ENCODE data around the gene SYDE1.

Gene SYDE1

DNA sequence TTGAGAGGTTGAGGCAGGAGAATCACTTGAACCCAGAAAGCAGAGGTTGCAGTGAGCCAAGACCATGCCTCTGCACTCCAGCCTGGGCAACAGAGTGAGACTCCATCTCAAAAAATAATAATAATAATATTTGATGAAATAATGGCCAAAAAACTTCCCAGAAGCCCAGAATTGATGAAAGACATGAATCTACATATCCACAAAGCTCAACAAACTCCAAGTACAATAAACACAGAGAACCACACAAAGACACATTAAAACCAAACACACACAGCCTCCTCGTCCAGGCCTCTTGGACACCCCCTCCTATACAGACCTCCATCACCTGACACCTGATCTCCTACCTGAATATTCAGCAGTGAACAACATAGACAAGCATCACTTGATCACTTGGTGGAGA lies 3.2 kb upstream of the SYDE1 start:
- Histone ChIP-seq H2BK120ac (ENCODE audit: low read depth, low read length) (no peak overlapping the region), H3K27ac (ENCODE audit: low read length, poor library complexity, severe bottlenecking) (no peak overlapping the region), H4K91ac (ENCODE audit: low read length) (no peak overlapping the region), H3K79me1 (replicated peaks; ENCODE audit: low read length, poor library complexity, severe bottlenecking) (no peaks in the 10 kb centered on the region), H3K4ac (ENCODE audit: low read depth in 1 of 2, low read length in 2 of 2) (no peak overlapping the region), H3K36me3 (ENCODE audit: control insufficient read depth in 1 of 2, insufficient read depth in 2 of 2, low read depth in 1 of 2, low read length in 2 of 2) (peaks cover 0 to 3% of the 10 kb centered on the region in 2 experiments), H3K4me1 (ENCODE audit: control insufficient read depth, insufficient read depth, low read depth, low read length) (peaks cover 9% of the 10 kb centered on the region), H3K14ac (ENCODE audit: low read length in 2 of 2) (no peak overlapping the region), H3K23ac (ENCODE audit: low read length in 2 of 2) (no peak overlapping the region), H3K18ac (ENCODE audit: low read depth in 1 of 2, low read length in 2 of 2) (no peak overlapping the region), H3K9me3 (ENCODE audit: control insufficient read depth, low read length) (peaks cover 17% of the 10 kb centered on the region), H2BK15ac (ENCODE audit: low read depth, poor library complexity, severe bottlenecking) (no peak overlapping the region), H4K8ac (ENCODE audit: low read length) (no peak overlapping the region), H3K4me3 (ENCODE audit: insufficient read depth in 1 of 2, low read depth in 1 of 2, low read length in 2 of 2) (no peak overlapping the region), H2AK5ac (ENCODE audit: low read length, severe bottlenecking) (no peak overlapping the region), H2BK5ac (ENCODE audit: low read depth, low read length, poor library complexity, severe bottlenecking) (no peak overlapping the region), H2BK12ac (ENCODE audit: low read length in 2 of 2) (no peak overlapping the region), H3K9ac (ENCODE audit: low read length) (no peak overlapping the region), H2AFZ (ENCODE audit: low read depth, low read length) (no peak overlapping the region), H3K4me2 (ENCODE audit: low read length, poor library complexity, severe bottlenecking) (no peak overlapping the region), H3K27me3 (ENCODE audit: control insufficient read depth in 1 of 2, insufficient read depth in 1 of 2, low read length in 2 of 2) (peaks cover 0 to 2% of the 10 kb centered on the region in 2 experiments)
- WGBS: 76% methylated on average over 1 of the region's 1 CpG
- DNase-seq: no peak

DNA sequence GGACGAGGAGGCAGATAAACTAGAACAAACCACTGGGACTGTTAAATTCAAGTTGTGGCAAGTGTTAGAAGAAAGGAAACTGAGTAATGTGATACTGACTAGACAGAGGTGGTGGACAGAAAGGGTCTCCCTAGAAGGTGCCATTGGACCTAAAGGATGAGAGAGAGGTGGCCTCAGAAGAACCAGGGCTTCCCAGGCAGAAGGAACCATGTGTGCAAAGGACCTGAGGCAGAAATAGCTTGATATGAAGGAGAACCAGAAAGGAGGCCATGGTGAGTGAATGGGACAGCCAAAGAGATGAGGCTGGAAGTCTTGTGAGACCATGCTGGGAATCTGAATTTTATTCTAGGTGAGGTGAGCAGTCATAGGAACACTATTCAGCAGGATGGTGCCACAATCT lies 2.8 kb upstream of the SYDE1 start:
- H3K9ac ChIP-seq (ENCODE audit: low read length): no peak overlapping the region
- peaks cover 3 to 7% of the 10 kb centered on the region in 2 experiments for H3K36me3 ChIP-seq (ENCODE audit: control insufficient read depth in 1 of 2, insufficient read depth in 2 of 2, low read depth in 1 of 2, low read length in 2 of 2)
- peaks cover 12% of the 10 kb centered on the region for H3K4me1 ChIP-seq (ENCODE audit: control insufficient read depth, insufficient read depth, low read depth, low read length)
- no peak overlapping the region for H2BK15ac ChIP-seq (ENCODE audit: low read depth, poor library complexity, severe bottlenecking)
- H3K27ac ChIP-seq (ENCODE audit: low read length, poor library complexity, severe bottlenecking): no peak overlapping the region
- H4K8ac ChIP-seq (ENCODE audit: low read length): no peak overlapping the region
- H3K79me1 ChIP-seq (replicated peaks; ENCODE audit: low read length, poor library complexity, severe bottlenecking): no peaks in the 10 kb centered on the region
- H3K27me3 ChIP-seq (ENCODE audit: control insufficient read depth in 1 of 2, insufficient read depth in 1 of 2, low read length in 2 of 2): peaks cover 0 to 2% of the 10 kb centered on the region in 2 experiments
- WGBS: 80% methylated on average over 1 of the region's 1 CpG
- H3K9me3 ChIP-seq (ENCODE audit: control insufficient read depth, low read length): peaks cover 17% of the 10 kb centered on the region
- no peak overlapping the region for H2AFZ ChIP-seq (ENCODE audit: low read depth, low read length)
- no peak overlapping the region for H4K91ac ChIP-seq (ENCODE audit: low read length)
- no peak overlapping the region for H2BK120ac ChIP-seq (ENCODE audit: low read depth, low read length)
- H2BK5ac ChIP-seq (ENCODE audit: low read depth, low read length, poor library complexity, severe bottlenecking): no peak overlapping the region
- no peak overlapping the region for H3K4me3 ChIP-seq (ENCODE audit: insufficient read depth in 1 of 2, low read depth in 1 of 2, low read length in 2 of 2)
- H3K18ac ChIP-seq (ENCODE audit: low read depth in 1 of 2, low read length in 2 of 2): no peak overlapping the region
- no peak overlapping the region for H2AK5ac ChIP-seq (ENCODE audit: low read length, severe bottlenecking)
- no peak overlapping the region for H3K4ac ChIP-seq (ENCODE audit: low read depth in 1 of 2, low read length in 2 of 2)
- no peak overlapping the region for H3K23ac ChIP-seq (ENCODE audit: low read length in 2 of 2)
- no peak overlapping the region for H3K14ac ChIP-seq (ENCODE audit: low read length in 2 of 2)
- no peak overlapping the region for H2BK12ac ChIP-seq (ENCODE audit: low read length in 2 of 2)
- no peak overlapping the region for H3K4me2 ChIP-seq (ENCODE audit: low read length, poor library complexity, severe bottlenecking)
- DNase-seq: no peak

GRCh38 chr19:15105044-15105443 lies 2.2 kb upstream of the SYDE1 start:
- Histone ChIP-seq H3K27me3 (ENCODE audit: control insufficient read depth in 1 of 2, insufficient read depth in 1 of 2, low read length in 2 of 2) (peaks cover 0 to 2% of the 10 kb centered on the region in 2 experiments), H3K14ac (ENCODE audit: low read length in 2 of 2) (no peak overlapping the region), H3K4me3 (ENCODE audit: insufficient read depth in 1 of 2, low read depth in 1 of 2, low read length in 2 of 2) (no peak overlapping the region), H3K23ac (ENCODE audit: low read length in 2 of 2) (no peak overlapping the region), H3K9ac (ENCODE audit: low read length) (no peak overlapping the region), H3K27ac (ENCODE audit: low read length, poor library complexity, severe bottlenecking) (no peak overlapping the region), H3K4me2 (ENCODE audit: low read length, poor library complexity, severe bottlenecking) (no peak overlapping the region), H2AK5ac (ENCODE audit: low read length, severe bottlenecking) (no peak overlapping the region), H3K36me3 (ENCODE audit: control insufficient read depth in 1 of 2, insufficient read depth in 2 of 2, low read depth in 1 of 2, low read length in 2 of 2) (peaks cover 4 to 13% of the 10 kb centered on the region in 2 experiments), H4K91ac (ENCODE audit: low read length) (no peak overlapping the region), H2BK15ac (ENCODE audit: low read depth, poor library complexity, severe bottlenecking) (no peak overlapping the region), H3K4me1 (ENCODE audit: control insufficient read depth, insufficient read depth, low read depth, low read length) (peaks cover 12% of the 10 kb centered on the region), H3K9me3 (ENCODE audit: control insufficient read depth, low read length) (peaks cover 17% of the 10 kb centered on the region), H2BK5ac (ENCODE audit: low read depth, low read length, poor library complexity, severe bottlenecking) (no peak overlapping the region), H2BK120ac (ENCODE audit: low read depth, low read length) (no peak overlapping the region), H4K8ac (ENCODE audit: low read length) (no peak overlapping the region), H3K79me1 (replicated peaks; ENCODE audit: low read length, poor library complexity, severe bottlenecking) (peaks cover 2% of the 10 kb centered on the region), H2AFZ (ENCODE audit: low read depth, low read length) (no peak overlapping the region), H2BK12ac (ENCODE audit: low read length in 2 of 2) (no peak overlapping the region), H3K18ac (ENCODE audit: low read depth in 1 of 2, low read length in 2 of 2) (no peak overlapping the region), H3K4ac (ENCODE audit: low read depth in 1 of 2, low read length in 2 of 2) (no peak overlapping the region)
- WGBS: 95% methylated on average over 3 of the region's 3 CpGs
- no peak for DNase-seq

DNA sequence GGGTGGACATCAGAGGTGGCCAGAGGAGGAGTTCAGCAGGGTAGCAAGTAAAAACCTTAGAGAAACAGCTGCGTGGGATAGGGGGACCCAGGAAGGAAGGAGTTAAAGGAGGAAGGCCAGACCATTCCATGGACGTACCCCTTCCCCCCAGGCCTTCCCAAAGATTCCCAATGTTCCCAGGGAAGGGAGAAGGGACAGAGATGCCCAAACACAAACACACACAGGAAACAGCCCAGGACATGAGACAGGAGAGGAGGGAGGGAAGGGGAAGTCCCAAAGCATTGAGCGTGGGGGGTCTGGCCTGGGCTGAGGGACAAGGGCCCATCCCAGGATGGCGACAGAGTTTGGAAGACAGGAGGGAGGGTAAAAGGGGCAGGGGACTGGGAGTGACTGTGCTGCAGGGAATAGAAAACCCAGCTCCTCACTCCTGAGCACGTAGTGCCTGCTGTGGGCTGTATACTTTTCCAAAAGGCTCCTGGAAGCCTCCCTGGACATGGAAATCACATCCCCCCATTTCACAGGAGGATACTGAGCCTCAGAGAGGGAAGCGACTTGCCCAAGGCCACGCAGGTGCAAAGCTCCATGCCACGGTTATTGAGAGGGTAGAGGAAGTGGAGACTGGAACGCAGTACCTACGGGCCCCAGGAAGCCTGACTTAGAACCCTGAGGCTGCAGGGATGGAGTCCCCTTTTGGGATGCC lies 1.1 kb downstream of the SYDE1 start:
- Histone ChIP-seq H3K4ac (ENCODE audit: low read depth in 1 of 2, low read length in 2 of 2) (peak overlapping the region; percentile 71 to 93), H3K27me3 (ENCODE audit: control insufficient read depth in 1 of 2, insufficient read depth in 1 of 2, low read length in 2 of 2) (no peaks in the 10 kb centered on the region), H2BK5ac (ENCODE audit: low read depth, low read length, poor library complexity, severe bottlenecking) (no peak overlapping the region), H3K14ac (ENCODE audit: low read length in 2 of 2) (peak overlapping the region in 1 of 2 experiments; percentile 39), H3K9ac (ENCODE audit: low read length) (peak overlapping the region; percentile 91), H2BK12ac (ENCODE audit: low read length in 2 of 2) (peak overlapping the region; percentile 67 to 87), H3K36me3 (ENCODE audit: control insufficient read depth in 1 of 2, insufficient read depth in 2 of 2, low read depth in 1 of 2, low read length in 2 of 2) (peaks cover 37 to 45% of the 10 kb centered on the region in 2 experiments), H3K79me1 (replicated peaks; ENCODE audit: low read length, poor library complexity, severe bottlenecking) (peaks cover 22% of the 10 kb centered on the region), H3K27ac (ENCODE audit: low read length, poor library complexity, severe bottlenecking) (peak overlapping the region; percentile 58), H3K9me3 (ENCODE audit: control insufficient read depth, low read length) (peaks cover 14% of the 10 kb centered on the region), H2AK5ac (ENCODE audit: low read length, severe bottlenecking) (peak overlapping the region; percentile 40), H3K4me3 (ENCODE audit: insufficient read depth in 1 of 2, low read depth in 1 of 2, low read length in 2 of 2) (peak overlapping the region; percentile 86 to 89), H2BK120ac (ENCODE audit: low read depth, low read length) (no peak overlapping the region), H3K23ac (ENCODE audit: low read length in 2 of 2) (peak overlapping the region in 1 of 2 experiments; percentile 24), H3K18ac (ENCODE audit: low read depth in 1 of 2, low read length in 2 of 2) (peak overlapping the region; percentile 74 to 96), H4K8ac (ENCODE audit: low read length) (peak overlapping the region; percentile 89), H3K4me2 (ENCODE audit: low read length, poor library complexity, severe bottlenecking) (peak overlapping the region; percentile 83), H4K91ac (ENCODE audit: low read length) (peak overlapping the region; percentile 96), H3K4me1 (ENCODE audit: control insufficient read depth, insufficient read depth, low read depth, low read length) (peaks cover 14% of the 10 kb centered on the region), H2BK15ac (ENCODE audit: low read depth, poor library complexity, severe bottlenecking) (peak overlapping the region; percentile 86), H2AFZ (ENCODE audit: low read depth, low read length) (no peak overlapping the region)
- WGBS: 45% methylated on average over 8 of the region's 10 CpGs
- DNase-seq: peak; percentile 57
